DND-41 (cell line): ENCODE results near the gene FAM50A.

Experiments used
- ATAC-seq: fragments of 200-7000 bp; cut with Tn5 transposase; 3 replicates; pipeline ENCODE4 v1.9.1; 2021; ENCODE audit warnings: low read depth; ENCODE audit not compliant: insufficient read depth
- DNase-seq: peaks from one replicate; pipeline ENCODE4 v3.0.0-alpha.2; 2020
- H2AFZ ChIP-seq: 2 replicates; pipeline ENCODE4 v1.6.0; 2012; ENCODE audit warnings: low read depth, low read length
- H3K27ac ChIP-seq: 2 replicates; pipeline ENCODE4 v1.5.1; 2012; ENCODE audit warnings: low read length, inconsistent platforms
- H3K27me3 ChIP-seq: fragments of 200-600 bp; sonication (generic); 2 replicates; pipeline ENCODE4 v1.6.0; 2012; ENCODE audit warnings: low read length, mild to moderate bottlenecking, inconsistent platforms; ENCODE audit not compliant: insufficient read depth, poor library complexity
- H3K36me3 ChIP-seq: 2 replicates; pipeline ENCODE4 v1.5.1; 2012; ENCODE audit warnings: low read length, inconsistent platforms; ENCODE audit not compliant: insufficient read depth
- H3K4me1 ChIP-seq: 2 replicates; pipeline ENCODE4 v1.5.1; 2012; ENCODE audit warnings: mild to moderate bottlenecking, low read length; ENCODE audit not compliant: insufficient read depth
- H3K4me2 ChIP-seq: 2 replicates; pipeline ENCODE4 v1.6.0; 2012; ENCODE audit warnings: mild to moderate bottlenecking, moderate library complexity, low read length, inconsistent platforms; ENCODE audit not compliant: insufficient read depth
- H3K4me3 ChIP-seq, 2 experiments: fragments of 200-600 bp in 1 of 2; shearing (Covaris generic) in 1 of 2; 2 replicates each; pipeline ENCODE4 v1.5.1; 2012 to 2016; ENCODE audit warnings: inconsistent platforms in 2 of 2, low read length in 2 of 2, mild to moderate bottlenecking in 2 of 2, low read depth in 1 of 2, moderate library complexity in 1 of 2
- H3K79me2 ChIP-seq: 2 replicates; pipeline ENCODE4 v1.6.0; 2012; ENCODE audit warnings: low read length, inconsistent platforms; ENCODE audit not compliant: insufficient read depth
- H3K9ac ChIP-seq: 2 replicates; pipeline ENCODE4 v1.6.0; 2012; ENCODE audit warnings: low read depth, mild to moderate bottlenecking, inconsistent platforms, low read length, moderate library complexity
- H3K9me3 ChIP-seq: 2 replicates; pipeline ENCODE4 v1.5.1; 2012; ENCODE audit warnings: low read length, moderate library complexity, mild to moderate bottlenecking, inconsistent platforms; ENCODE audit not compliant: insufficient read depth, severe bottlenecking
- H4K20me1 ChIP-seq: 2 replicates; pipeline ENCODE4 v1.6.0; 2012; ENCODE audit warnings: low read length; ENCODE audit not compliant: insufficient read depth
- CTCF ChIP-seq: IDR thresholded peaks from 2 replicates; pipeline ENCODE4 v1.5.1; 2012; ENCODE audit warnings: borderline replicate concordance, low read length, moderate library complexity, mild to moderate bottlenecking; ENCODE audit not compliant: poor library complexity, severe bottlenecking; ENCODE audit errors: extremely low read depth
- EZH2 ChIP-seq: IDR thresholded peaks from 3 replicates; pipeline ENCODE4 v1.6.1; 2012; ENCODE audit warnings: borderline replicate concordance, low read depth, mild to moderate bottlenecking, moderate library complexity, low read length, inconsistent platforms; ENCODE audit not compliant: severe bottlenecking

The FAM50A gene

GRCh38 chrX:154443479-154443910, 446 bp upstream of the FAM50A start:
- Histone ChIP-seq H3K4me3 (peak overlapping the region in 1 of 2 experiments; percentile 46; a peak in 2 of 4 replicates), H3K4me2 (peak overlapping the region; percentile 66), H3K79me2 (peaks cover 17% of the 10 kb centered on the region), H3K9me3 (no peaks in the 10 kb centered on the region), H3K36me3 (peaks cover 39% of the 10 kb centered on the region), H3K27me3 (no peaks in the 10 kb centered on the region), H4K20me1 (peaks cover 21% of the 10 kb centered on the region; the same call in 1 of the 2 replicates), H2AFZ (no peak overlapping the region; the same call in 1 of the 2 replicates), H3K4me1 (peaks cover 24% of the 10 kb centered on the region), H3K9ac (peak overlapping the region; percentile 60; the same call in 1 of the 2 replicates), H3K27ac (no peak overlapping the region)
- ATAC-seq: peak; percentile 43; the same call in 2 of the 3 replicates
- TF ChIP-seq CTCF: no peak
- TF ChIP-seq EZH2: no peak
- DNase-seq: no peak

- ATAC-seq: no peak
- no peak for DNase-seq
- H3K27ac ChIP-seq: no peak overlapping the region
Measured at GRCh38 chrX:154444755-154445246, 860 bp downstream of the FAM50A start.

GRCh38 chrX:154445776-154446175, 1.8 kb downstream of the FAM50A start:
- DNase-seq: no peak
- no peak overlapping the region for H3K4me2 ChIP-seq

More at GRCh38 chrX:154444755-154445246, 860 bp downstream of the FAM50A start:
- H3K79me2 ChIP-seq: peaks cover 6% of the 10 kb centered on the region; the same call in 1 of the 2 replicates
- H3K4me3 ChIP-seq: peak overlapping the region in 1 of 2 experiments; percentile 54; a peak in 2 of 4 replicates
- no peak for TF ChIP-seq EZH2
- no peak for TF ChIP-seq CTCF
- peaks cover 13% of the 10 kb centered on the region; the same call in 1 of the 2 replicates for H4K20me1 ChIP-seq
- H3K27me3 ChIP-seq: no peaks in the 10 kb centered on the region
- peaks cover 28% of the 10 kb centered on the region for H3K36me3 ChIP-seq
- no peaks in the 10 kb centered on the region for H3K9me3 ChIP-seq
- H2AFZ ChIP-seq: no peak overlapping the region
- H3K9ac ChIP-seq: peak overlapping the region; percentile 60; the same call in 1 of the 2 replicates
- peaks cover 17% of the 10 kb centered on the region for H3K4me1 ChIP-seq
- H3K4me2 ChIP-seq: peak overlapping the region; percentile 66

GRCh38 chrX:154446430-154446829, 2.5 kb downstream of the FAM50A start:
- H3K4me2 ChIP-seq: no peak overlapping the region
- DNase-seq (no peak), ATAC-seq (no peak)
- H3K27ac ChIP-seq: no peak overlapping the region
- H4K20me1 ChIP-seq: peaks cover 3% of the 10 kb centered on the region; the same call in 1 of the 2 replicates
- no peak overlapping the region for H2AFZ ChIP-seq
- no peak overlapping the region for H3K4me3 ChIP-seq
- H3K9ac ChIP-seq: no peak overlapping the region
- TF ChIP-seq CTCF (no peak), EZH2 (no peak)
- H3K79me2 ChIP-seq: no peaks in the 10 kb centered on the region
- H3K36me3 ChIP-seq: peaks cover 12% of the 10 kb centered on the region
- no peaks in the 10 kb centered on the region for H3K27me3 ChIP-seq
- no peaks in the 10 kb centered on the region for H3K9me3 ChIP-seq
- H3K4me1 ChIP-seq: peaks cover 17% of the 10 kb centered on the region

More at GRCh38 chrX:154445776-154446175, 1.8 kb downstream of the FAM50A start:
- Histone ChIP-seq H3K27me3 (no peaks in the 10 kb centered on the region), H2AFZ (no peak overlapping the region), H3K4me3 (no peak overlapping the region), H4K20me1 (peaks cover 6% of the 10 kb centered on the region; the same call in 1 of the 2 replicates), H3K9ac (no peak overlapping the region), H3K9me3 (no peaks in the 10 kb centered on the region), H3K4me1 (peaks cover 17% of the 10 kb centered on the region), H3K36me3 (peaks cover 18% of the 10 kb centered on the region), H3K79me2 (no peaks in the 10 kb centered on the region), H3K27ac (no peak overlapping the region)
- no peak for TF ChIP-seq EZH2
- ATAC-seq: no peak
